ENCODE results near the gene BPIFA1.

DNA sequence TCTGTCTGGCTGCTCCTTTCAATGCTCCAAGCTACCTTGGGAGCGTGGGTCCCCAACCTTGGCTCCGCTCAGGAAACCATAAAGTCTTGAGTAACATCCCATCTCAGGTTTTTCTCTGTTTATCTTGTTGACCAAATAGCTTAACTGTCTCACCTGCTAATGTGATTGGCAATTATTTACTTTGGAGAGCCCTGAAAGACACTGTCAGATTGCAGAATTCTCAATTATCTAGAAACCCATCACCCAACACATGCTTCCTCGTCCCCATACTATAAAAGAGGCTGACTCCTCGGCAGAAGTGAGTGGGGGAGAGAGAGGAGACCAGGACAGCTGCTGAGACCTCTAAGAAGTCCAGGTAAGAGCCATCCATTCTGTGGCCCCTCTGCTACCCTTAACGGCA is at the start of gene BPIFA1:
- TF ChIP-seq GTF2F1 (IDR thresholded peaks at IDR 0.05; ENCODE audit: borderline replicate concordance, low read depth, low read length) (no peak), EZH2 (IDR thresholded peaks at IDR 0.05; ENCODE audit: low read depth, low read length, severe bottlenecking) (no peak)
- TF ChIP-seq, protein P1, sequence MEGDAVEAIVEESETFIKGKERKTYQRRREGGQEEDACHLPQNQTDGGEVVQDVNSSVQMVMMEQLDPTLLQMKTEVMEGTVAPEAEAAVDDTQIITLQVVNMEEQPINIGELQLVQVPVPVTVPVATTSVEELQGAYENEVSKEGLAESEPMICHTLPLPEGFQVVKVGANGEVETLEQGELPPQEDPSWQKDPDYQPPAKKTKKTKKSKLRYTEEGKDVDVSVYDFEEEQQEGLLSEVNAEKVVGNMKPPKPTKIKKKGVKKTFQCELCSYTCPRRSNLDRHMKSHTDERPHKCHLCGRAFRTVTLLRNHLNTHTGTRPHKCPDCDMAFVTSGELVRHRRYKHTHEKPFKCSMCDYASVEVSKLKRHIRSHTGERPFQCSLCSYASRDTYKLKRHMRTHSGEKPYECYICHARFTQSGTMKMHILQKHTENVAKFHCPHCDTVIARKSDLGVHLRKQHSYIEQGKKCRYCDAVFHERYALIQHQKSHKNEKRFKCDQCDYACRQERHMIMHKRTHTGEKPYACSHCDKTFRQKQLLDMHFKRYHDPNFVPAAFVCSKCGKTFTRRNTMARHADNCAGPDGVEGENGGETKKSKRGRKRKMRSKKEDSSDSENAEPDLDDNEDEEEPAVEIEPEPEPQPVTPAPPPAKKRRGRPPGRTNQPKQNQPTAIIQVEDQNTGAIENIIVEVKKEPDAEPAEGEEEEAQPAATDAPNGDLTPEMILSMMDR (IDR thresholded peaks at IDR 0.05; ENCODE audit: control extremely low read depth in 1 of 3, insufficient read depth in 1 of 3, low read depth in 1 of 3, low read length in 3 of 3): no peak
- TF ChIP-seq, protein P2, sequence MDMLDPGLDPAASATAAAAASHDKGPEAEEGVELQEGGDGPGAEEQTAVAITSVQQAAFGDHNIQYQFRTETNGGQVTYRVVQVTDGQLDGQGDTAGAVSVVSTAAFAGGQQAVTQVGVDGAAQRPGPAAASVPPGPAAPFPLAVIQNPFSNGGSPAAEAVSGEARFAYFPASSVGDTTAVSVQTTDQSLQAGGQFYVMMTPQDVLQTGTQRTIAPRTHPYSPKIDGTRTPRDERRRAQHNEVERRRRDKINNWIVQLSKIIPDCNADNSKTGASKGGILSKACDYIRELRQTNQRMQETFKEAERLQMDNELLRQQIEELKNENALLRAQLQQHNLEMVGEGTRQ (IDR thresholded peaks at IDR 0.05; ENCODE audit: low read length): no peak
